ENCODE data around the gene SRSF12. TPM values are rescaled to one million over a fixed set of nuclear protein-coding genes. Genes with fewer than 3 reads are reported as not detected.

SRSF12 gene
- total RNA-seq, 1 experiment from 2014 or later = not detected

DNA sequence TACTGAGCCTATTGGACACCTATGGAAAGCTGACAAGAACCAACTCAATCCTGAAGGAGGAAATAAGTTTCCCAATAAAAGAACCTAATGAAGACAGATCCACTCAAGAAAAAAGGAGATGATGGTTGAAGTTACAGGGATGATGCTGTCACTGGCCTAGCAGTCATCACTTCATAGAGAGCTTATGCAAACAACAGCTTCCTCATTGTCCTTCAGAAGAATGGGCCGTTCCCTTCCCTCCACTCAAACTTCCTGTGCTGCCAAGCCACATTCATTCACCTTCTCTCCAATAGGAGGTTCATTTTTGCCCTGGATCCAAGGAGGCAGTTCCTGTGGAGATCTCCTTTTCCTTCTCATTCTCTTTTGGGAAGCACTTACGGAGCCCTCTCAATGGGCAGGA is 14.2 kb upstream of the SRSF12 start:
- intact Hi-C loops (cut with micrococcal nuclease) = no loop called here
- ChIA-PET POLR2A (no interaction called here), CTCF (no interaction called here), RAD21 (ENCODE audit: low non-redundant PET in 1 of 2, low total read pairs in 2 of 2, uncharacterized antibody in 2 of 2, unreplicated experiment in 2 of 2) (no interaction called here)
- TF ChIP-seq CBX3 (IDR thresholded peaks at IDR 0.05; ENCODE audit: low read depth) (no peak), SP1 (IDR thresholded peaks at IDR 0.05; ENCODE audit: low read depth) (no peak), EZH2phosphoT487 (IDR thresholded peaks at IDR 0.05; ENCODE audit: borderline replicate concordance) (no peak), ELF1 (IDR thresholded peaks at IDR 0.05; ENCODE audit: borderline replicate concordance, low read depth) (no peak), SRF (IDR thresholded peaks at IDR 0.05; ENCODE audit: low read depth) (no peak), JUND (IDR thresholded peaks at IDR 0.05) (no peak), ZFX (IDR thresholded peaks at IDR 0.05) (no peak), TCF7L2 (IDR thresholded peaks at IDR 0.05; ENCODE audit: borderline replicate concordance, extremely low read depth, insufficient read depth, insufficient read length) (no peak), CEBPB (IDR thresholded peaks at IDR 0.05; ENCODE audit: low read depth) (no peak), FOSL1 (IDR thresholded peaks at IDR 0.05; ENCODE audit: low read depth) (no peak), MAX (IDR thresholded peaks at IDR 0.05) (no peak), ZBTB33 (IDR thresholded peaks at IDR 0.05; ENCODE audit: extremely low read depth, insufficient replicate concordance, low read length) (no peak), POLR2AphosphoS5 (IDR thresholded peaks at IDR 0.05; ENCODE audit: low read depth, low read length) (no peak), EZH2 (IDR thresholded peaks at IDR 0.05) (no peak), SIN3A (IDR thresholded peaks at IDR 0.05; ENCODE audit: low read depth) (no peak)
- H3K9me3 ChIP-seq (ENCODE audit: control insufficient read depth in 1 of 2, insufficient read depth in 1 of 2, low read depth in 1 of 2, low read length in 2 of 2) = no peaks in the 10 kb centered on the region
- ATAC-seq (no peak), DNase-seq (ENCODE audit: low read depth, low spot score) (no peak)
- H3K36me3 ChIP-seq (ENCODE audit: control insufficient read depth in 1 of 2, insufficient read depth in 2 of 2, low read length in 2 of 2) = no peaks in the 10 kb centered on the region
- no peaks in the 10 kb centered on the region for H3K9me2 ChIP-seq (ENCODE audit: insufficient read depth)
- H3K4me2 ChIP-seq (ENCODE audit: low read length) = no peak overlapping the region
- H3K4me1 ChIP-seq (ENCODE audit: control insufficient read depth in 1 of 2, insufficient read depth in 2 of 2, low read length in 2 of 2) = no peaks in the 10 kb centered on the region
- no peaks in the 10 kb centered on the region for H4K20me1 ChIP-seq (ENCODE audit: insufficient read depth)
- H3K9ac ChIP-seq (ENCODE audit: low read length) = no peak overlapping the region
- H3K27me3 ChIP-seq (ENCODE audit: insufficient read depth, low read length) = no peaks in the 10 kb centered on the region
- H2AFZ ChIP-seq (ENCODE audit: low read depth, low read length, poor library complexity, severe bottlenecking) = no peak overlapping the region
- no peaks in the 10 kb centered on the region for H3K79me2 ChIP-seq (ENCODE audit: insufficient read depth, low read length)
- H3K27ac ChIP-seq (ENCODE audit: low read depth, low read length) = no peak overlapping the region
- BruUV-seq (replicated peaks) = no TSS peak
- H3K4me3 ChIP-seq (replicated peaks in 1 of 2; ENCODE audit: low read depth in 1 of 2, low read length in 2 of 2) = no peak overlapping the region
